ENCODE measurements around the gene SCO1.

SCO1 gene

DNA sequence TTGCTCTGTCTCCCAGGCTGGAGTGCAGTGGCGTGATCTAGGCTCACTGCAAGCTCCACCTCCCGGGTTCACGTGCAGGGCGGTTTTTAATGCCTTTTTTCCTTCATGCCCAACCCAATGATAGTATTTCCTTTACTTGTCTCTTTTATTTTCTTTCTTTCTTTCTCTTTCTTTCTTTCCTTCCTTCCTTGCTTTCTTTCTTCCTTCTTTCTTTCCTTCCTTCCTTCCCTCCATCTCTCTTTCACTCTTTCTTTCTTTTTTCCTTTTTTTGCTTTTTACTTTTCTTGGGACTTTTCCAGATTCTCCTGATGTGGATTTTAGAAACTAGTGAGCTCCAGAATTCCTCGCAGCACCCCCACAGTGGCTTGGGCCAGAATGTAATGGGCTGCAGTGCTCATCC lies 43.3 kb downstream of the SCO1 start:
- DNase-seq (ENCODE audit: low read depth in 2 of 2) = no peak

DNA sequence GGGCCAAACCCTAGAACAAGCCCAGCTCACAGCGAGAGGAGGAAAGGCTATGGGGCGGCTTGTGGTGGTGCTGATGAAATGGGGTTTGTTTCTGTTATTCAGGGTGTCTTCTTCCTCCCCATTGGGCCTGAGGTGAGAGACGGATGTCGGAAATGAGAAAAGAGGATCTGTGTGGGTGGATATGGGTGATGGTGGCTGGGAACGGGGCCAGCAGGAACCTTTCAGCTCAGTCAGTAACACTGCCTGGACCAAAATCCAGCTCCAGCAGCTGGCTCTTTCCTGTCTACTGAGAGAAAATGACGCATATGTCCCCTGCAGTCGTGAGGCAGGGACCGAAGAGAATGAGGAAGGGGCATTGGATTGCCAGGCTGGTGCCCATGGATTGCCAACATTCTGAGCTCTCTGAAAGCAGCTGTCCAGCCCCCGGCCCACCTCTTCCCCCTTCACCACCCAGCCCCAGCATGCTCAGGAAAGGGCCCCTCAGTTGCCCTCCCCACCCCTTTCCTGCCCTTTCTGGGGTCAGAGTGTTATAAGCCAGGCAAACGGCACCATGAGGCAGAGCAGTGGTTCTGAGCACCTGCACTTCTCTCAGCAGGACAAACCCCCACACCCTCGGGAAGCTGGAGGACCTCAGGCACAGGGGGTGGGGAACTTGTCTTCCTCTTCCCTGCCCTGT lies 44.2 kb downstream of the SCO1 start:
- no peak for DNase-seq (ENCODE audit: low read depth in 2 of 2)

DNA sequence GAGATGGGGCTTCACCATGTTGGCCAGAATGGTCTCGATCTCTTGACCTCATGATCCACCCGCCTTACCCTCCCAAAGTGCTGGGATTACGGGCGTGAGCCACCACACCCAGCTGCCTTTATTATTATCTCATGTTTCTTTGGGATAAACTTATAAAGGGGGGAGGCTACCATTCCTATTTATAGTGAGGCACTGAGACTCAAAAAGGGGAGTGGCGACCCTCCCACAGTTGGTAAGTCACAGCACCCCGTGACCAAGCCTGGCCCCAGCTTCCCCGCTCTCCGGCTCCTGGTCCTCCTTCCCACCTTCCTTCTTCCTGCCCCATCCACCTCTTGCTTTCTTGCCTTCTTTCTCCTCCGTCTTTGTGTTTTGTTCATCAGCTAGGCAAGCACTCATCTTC lies 45.4 kb downstream of the SCO1 start:
- DNase-seq (ENCODE audit: low read depth in 2 of 2) = no peak

DNA sequence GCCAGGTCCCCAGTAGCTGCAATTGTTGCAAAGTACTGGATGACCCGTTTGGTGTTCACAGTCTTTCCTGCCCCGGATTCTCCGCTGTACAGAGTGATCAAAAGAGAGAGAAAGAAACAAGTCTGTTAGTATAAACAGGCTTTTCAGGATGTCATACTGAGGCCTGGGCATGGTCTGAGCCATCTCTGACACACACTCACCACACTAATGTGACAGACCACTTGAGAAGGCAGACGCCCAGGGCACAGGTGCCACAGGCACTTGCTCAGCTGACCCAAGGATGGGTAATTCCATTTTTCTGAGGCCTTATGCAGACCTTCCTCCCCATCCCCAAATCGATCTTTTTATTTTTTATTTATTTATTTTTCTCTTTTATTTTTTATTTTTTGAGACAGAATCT lies 47.7 kb downstream of the SCO1 start:
- DNase-seq (ENCODE audit: low read depth in 2 of 2) = no peak

DNA sequence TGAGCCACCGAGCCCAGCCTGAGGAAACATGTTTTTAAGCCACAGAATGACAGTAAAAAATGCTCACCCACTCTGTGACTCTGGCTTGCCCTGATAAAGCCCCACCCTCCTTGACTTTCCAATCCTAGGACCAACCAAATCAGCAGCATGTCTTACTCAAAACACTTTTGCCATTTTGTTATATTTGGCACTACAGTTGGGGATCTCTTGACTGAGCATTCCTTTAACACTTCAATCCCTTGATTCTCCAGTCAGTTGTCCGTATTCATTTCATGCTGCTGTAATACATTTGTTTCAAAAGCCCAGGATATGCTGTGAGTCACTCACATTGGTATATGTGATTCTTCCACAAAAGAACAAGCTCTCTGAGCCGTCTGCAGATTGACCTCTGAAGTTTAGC lies 48.4 kb downstream of the SCO1 start:
- DNase-seq (ENCODE audit: low read depth in 2 of 2) = no peak

DNA sequence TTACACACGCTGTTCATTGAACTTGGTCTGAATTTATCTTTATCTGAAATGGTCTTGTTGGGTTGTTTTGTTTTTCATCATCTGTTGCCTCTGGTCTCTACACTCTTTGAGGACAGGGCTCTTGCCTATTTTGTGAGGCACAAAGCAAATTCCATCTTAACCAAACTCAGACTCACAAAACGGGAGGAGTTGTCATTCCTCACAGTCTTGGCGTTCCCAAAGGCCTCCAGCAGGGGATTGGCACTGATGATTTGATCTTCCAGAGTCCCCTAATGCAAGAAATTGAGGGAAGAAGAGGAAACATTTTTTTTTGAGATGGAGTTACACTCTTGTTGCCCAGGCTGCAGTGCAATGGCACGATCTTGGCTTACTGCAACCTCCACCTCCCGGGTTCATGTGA lies 49.0 kb downstream of the SCO1 start:
- no peak for DNase-seq (ENCODE audit: low read depth in 2 of 2)

DNA sequence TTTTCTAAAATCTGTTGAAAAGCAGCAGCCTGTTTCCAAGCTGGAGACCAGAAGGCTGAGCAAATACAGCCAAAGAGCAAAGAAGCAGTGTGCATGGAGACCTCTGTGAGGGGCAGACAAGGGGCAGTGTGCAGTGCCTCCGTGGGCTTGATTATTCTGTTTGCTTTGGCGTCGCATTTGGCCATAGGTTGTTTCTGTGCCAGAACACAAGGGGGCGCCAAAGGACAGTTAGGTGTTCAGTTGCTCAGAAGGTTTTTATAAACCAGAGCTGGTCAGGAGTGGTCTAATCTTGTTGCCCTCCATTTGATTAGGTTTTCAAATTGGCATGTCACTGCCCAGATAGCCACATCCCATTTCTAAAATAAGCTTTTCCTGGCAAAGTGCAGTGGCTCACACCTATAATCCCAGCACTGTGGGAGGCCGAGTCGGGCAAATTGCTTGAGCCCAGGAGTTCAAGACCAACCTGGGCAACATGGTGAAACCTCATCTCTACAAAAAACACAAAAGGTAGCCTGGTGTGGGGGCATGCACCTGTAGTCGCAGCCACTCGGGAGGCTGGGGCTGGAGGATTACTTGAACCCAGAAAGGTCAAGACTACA lies 50.8 kb downstream of the SCO1 start:
- peak; percentile 51 to 66 for DNase-seq (ENCODE audit: low read depth in 2 of 2)

DNA sequence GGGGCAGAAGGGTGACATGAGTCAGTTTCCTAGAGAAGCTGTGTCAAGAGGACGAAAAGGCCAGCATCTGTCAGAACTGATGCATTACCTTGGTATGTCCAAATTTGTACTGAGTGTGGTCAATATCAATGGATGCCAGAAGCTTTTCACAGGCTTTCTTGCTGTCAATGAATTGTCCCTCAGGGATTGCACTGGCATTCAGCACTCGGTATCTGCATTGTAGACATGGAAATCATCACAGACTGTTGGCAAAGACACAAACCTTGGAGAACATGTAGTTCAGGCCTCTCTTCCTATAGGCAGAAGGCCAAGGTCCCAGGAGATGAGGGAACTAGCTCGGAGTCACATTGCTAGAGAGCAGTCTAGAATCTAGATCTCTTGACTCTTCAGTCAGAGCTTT lies 56.9 kb downstream of the SCO1 start:
- DNase-seq (ENCODE audit: low read depth in 2 of 2) = no peak

DNA sequence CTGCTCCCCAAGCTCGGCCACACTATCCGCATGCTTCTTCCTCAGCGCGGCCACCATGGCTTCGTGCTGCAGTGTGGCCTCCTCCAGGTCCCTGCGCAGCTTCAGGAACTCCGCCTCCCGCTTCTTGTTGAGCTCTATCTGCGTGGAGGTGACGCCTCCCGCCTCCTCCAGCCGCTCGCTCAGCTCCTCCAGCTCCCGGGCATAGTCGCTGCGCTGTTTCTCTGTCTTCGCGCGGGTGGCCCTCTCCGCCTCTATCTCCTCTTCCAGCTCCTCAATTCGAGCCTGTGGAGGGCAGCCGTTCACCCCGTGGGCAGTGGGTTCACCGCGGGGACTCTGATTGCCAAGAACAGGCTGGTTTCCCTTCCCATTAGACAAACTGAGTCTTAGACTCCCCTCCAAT lies 59.2 kb downstream of the SCO1 start:
- no peak for DNase-seq (ENCODE audit: low read depth in 2 of 2)

DNA sequence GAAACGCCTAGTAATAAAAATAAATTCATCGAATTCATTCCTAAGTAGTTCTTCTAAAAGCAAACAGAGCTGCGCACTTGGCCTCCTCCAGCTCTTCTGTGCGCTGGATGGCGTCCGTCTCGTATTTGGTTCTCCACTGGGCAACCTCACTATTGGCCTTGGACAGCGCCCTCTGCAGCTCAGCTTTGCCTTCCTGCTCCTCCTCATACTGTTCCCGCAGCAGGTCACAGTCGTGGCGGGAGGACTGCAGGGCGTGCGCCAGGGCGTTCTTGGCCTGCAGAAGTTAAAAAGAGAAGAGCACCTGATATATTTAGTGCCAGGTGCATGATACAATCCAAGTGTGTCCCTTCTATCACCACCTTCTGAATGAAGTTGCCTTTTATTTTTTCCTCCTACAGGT lies 62.0 kb downstream of the SCO1 start:
- DNase-seq (ENCODE audit: low read depth in 2 of 2) = no peak

DNA sequence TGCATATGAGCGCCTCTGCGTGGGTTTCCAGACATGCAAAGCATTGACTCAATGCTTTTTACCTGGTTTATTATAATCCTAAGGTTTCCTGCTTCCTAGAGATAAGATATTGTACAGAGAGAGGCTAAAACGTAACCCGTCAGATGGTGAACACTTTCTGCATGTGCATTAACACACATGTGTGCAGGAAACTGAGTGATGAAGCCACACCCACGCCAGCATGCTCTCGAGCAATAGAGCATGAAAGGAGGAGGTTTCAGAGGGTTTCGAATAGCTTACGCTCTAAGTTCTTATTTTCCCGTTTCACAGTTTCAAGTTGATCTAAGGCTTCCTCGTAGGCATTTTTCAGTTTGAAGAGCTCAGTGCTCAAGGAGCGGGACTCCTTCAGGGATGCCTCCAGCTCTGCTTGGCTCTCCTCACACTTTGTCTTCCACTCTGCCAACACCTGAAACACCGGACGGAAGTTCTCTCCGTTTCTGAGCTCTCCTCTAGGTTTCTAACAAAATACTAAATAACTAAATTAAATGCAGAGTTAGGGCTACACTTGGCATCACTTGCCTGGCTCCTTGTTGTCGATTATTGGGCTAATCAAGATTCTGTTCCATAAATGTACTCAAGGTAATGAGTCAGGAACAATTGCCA lies 63.5 kb downstream of the SCO1 start:
- DNase-seq (ENCODE audit: low read depth in 2 of 2) = no peak

DNA sequence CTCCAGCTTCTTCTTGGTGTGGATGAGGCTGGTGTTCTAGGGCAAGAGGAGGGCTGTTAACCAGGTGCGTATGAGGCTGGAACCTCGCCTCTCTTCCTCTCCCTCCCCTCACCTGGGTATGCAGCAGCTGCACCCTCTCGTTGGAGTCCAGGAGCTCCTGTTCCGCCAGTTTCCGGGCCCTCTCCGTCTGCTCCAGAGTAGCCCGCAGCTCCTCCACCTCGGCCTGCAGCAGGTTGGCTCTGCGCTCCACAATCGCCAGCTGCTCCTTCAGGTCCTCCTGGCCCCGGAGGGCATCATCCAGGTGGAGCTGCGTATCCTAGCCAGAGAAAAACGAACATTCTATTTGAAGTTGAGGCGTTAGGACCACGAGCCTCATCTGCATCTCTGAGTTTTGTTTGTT lies 65.6 kb downstream of the SCO1 start:
- no peak for DNase-seq (ENCODE audit: low read depth in 2 of 2)

DNA sequence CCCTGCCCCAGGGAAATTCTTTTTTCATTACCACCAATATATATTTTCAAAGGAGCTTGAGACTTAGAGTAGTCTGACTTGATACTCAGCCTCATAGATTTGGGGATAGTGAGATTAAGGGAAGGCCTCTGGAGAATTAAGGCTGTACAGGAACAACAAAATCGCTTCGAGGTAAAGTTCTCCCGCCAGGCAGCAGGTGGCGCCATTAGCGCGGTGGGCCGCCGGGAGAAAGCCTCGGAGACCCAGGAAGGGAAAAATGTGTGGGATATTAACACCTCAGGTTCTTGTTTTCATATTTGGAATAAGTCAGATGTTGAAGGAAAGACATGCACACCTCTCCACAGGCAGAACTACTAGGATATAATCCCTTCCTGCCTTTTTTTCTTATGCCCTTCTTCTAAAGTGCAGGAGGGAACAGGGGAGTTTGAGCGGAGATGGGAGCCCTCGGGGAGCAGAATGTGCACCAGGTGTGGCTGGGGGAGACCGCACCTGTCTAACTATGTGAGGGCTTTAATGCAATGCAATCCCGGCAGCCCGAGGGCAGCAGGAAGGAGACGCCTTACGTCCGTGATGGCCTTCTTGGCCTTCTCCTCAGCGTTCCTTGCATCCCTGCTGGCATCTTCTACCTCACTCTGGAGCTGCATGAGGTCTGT lies 66.2 kb downstream of the SCO1 start:
- DNase-seq (ENCODE audit: low read depth in 2 of 2) = no peak

DNA sequence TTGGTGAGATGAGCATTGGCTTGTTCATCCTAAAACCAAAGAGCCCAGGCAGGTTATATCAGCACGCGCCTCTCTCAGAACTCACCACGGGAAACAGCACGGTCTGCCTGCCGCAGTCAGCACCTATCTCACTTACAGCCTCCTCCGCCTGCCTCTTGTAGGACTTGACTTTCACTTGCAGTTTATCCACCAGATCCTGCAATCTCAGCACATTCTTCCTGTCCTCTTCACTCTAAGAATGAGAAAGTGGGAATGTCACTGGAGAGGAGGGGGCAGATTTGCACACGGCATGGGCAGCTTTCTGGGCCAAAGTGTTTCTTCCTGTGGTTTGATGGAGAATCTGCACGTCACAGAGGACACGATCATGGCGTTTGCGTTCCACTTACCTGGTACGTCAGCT lies 67.6 kb downstream of the SCO1 start:
- DNase-seq (ENCODE audit: low read depth in 2 of 2) = no peak

DNA sequence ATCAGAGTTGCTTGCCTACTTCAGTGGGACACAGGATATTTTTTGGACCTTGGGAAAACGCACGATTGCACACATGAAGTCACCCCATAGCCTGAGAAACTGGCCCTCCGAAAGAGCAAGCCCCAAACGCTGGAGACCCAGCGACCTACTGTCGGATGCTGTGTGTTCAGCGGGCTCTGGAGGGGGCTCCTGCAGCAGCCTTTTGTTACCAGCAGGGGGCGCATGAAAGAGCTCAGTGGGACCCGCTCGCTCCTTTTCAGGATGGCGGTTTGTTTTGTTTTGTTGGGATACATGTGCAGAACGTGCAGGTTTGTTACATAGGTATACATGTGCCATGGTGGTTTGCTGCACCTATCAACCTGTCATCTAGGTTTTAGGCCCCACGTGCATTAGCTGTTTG lies 68.6 kb downstream of the SCO1 start:
- DNase-seq (ENCODE audit: low read depth in 2 of 2) = no peak

DNA sequence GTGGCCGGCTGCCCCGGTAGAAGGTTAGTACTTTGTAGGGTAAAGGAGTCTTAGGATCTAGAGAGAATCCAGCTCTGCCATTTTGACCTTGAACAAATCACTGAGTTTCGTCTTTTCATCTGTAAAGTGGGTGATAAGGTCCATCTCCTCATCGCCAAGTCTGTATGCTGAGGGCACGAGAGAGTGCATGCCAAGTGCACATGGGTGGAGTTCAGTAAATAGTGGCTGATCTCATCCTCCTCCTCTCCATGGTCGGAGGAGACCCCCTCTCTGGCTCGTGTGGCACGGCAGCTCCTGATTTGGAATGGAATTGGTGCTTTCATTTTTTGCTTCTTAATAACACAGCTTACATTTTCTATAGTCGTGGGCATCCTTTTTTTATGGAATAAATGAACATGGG lies 70.9 kb downstream of the SCO1 start:
- no peak for DNase-seq (ENCODE audit: low read depth in 2 of 2)

DNA sequence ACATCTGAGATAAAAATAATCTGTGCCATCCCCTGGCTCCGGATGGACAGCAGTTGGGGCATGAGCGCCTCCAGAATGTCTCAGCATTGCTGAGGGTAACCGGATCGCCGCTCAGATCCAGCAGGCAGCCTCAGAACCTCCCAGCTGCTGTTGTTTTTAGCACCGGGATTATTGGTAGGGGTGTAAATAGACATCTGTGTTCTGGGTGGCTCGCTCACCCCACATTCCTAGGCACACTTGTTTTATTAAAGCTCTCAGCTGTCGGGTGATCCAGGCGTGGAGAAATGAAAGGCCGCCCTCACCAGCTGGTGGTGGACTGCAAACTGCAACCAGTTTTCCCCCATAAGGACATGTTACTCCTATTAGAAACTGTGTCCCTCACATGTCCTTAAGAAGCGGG lies 72.4 kb downstream of the SCO1 start:
- no peak for DNase-seq (ENCODE audit: low read depth in 2 of 2)

DNA sequence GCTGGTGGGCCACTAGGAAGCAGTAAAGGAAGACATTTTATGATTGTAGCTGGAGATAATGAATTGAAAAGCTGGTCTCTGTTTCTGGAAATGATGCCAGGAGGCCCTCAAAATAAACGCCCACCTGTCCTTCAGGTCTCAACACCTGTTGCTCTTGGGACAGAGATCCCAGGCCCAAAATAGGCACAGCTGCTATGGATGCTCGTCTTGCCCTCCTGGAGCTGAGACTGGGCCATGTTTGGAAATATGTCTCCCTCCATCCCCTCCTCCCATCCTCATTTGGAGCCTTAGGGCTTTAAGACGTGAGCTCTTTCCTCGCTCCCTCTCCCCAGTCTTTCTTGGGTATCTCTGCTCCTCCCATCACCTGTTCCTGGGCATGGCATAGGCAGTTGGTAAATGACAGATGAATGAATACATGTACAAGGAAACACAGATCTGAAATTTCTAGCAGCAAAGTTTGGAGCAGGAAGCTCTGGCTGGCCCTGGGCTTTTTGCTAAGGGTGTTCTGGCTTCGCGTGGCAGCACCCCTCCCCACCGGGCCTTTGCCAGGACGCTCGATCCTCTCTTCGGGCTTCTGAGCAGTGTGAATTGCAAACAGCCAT lies 73.5 kb downstream of the SCO1 start:
- DNase-seq (ENCODE audit: low read depth in 2 of 2) = no peak

DNA sequence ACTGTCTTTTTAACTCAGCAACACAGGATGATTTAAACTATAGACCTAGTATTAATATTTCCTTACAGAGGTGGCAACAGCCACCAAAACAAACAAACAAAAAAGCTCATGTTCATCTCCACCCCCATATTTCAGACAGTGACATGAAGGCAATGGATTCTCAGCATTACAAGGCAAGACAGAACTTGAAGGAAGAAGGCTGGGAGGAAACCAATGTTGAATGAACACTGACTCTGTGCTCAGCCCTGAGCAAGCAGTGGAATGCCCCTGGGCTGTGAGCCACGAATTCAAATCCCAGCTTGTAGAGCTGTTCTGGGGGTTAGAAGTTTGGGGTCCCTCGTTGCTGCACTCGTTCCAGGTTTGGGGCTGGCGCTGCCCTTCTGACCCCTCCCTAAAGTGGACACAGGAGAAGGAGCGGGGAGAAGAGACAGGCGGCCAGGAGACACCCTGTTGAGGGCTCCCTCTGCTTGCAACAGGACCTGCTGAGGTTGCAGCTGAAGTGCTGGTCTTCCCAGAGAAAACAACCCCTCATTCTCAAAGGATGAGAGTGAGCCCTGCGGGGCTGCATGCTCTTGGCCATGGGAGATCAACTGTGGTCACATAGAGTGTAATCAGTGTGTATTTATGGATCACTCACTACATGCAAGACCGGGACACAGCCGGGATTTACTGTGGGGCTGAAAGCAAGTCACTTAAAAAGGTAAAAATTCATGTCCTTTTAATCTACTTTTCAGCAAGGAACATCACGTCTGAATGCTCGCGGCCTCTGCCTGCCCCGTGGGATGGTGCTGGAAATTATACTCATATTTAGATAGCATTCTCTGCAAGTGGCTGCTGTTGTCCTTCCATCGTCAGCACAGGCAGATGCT lies 74.5 kb downstream of the SCO1 start:
- DNase-seq (ENCODE audit: low read depth in 2 of 2) = no peak
